WTC11 (cell line): Measurements from ENCODE around the gene OTOG. TPM values are rescaled to one million over a fixed set of nuclear protein-coding genes. Genes with fewer than 3 reads are reported as not detected.

ENCODE experiments used
- ATAC-seq: fragments of 200-7000 bp; cut with Tn5 transposase; 2 replicates; pipeline ENCODE4 v1.10.0; 2021; ENCODE audit warnings: mild to moderate bottlenecking, moderate library complexity
- CTCF ChIA-PET: fragments of 300-600 bp; sonication (Branson Sonifier 250); formaldehyde crosslinking; loops from one replicate; lab custom pipeline; 2021; ENCODE audit warnings: antibody characterized with exemption; lab: Charles Lee
- POLR2A ChIA-PET: fragments of 350-600 bp; sonication (Branson Sonifier 250); formaldehyde crosslinking; loops from one replicate; lab custom pipeline; 2021; ENCODE audit warnings: antibody characterized with exemption; lab: Charles Lee
- DNase-seq: peaks from one replicate; pipeline ENCODE4 v3.0.0; 2021; ENCODE audit warnings: low spot score
- H3K27ac Mint-ChIP-seq: 2 replicates; pipeline ENCODE4 v1.8.0; 2021; ENCODE audit warnings: mixed read lengths
- H3K27me3 Mint-ChIP-seq: 2 replicates; pipeline ENCODE4 v1.8.0; 2021; ENCODE audit warnings: low read depth, mild to moderate bottlenecking, moderate library complexity, mixed read lengths
- H3K36me3 Mint-ChIP-seq: 2 replicates; pipeline ENCODE4 v1.8.0; 2021; ENCODE audit warnings: mixed read lengths
- H3K4me1 Mint-ChIP-seq: 2 replicates; pipeline ENCODE4 v1.8.0; 2022; ENCODE audit warnings: mixed read lengths
- H3K4me3 Mint-ChIP-seq: 2 replicates; pipeline ENCODE4 v1.8.0; 2021; ENCODE audit warnings: mild to moderate bottlenecking, moderate library complexity, mixed read lengths
- H3K9me3 Mint-ChIP-seq: 2 replicates; pipeline ENCODE4 v1.8.0; 2021; ENCODE audit warnings: mixed read lengths
- CBFB ChIP-seq: sonication (generic); formaldehyde crosslinking; IDR thresholded peaks from 2 replicates; pipeline ENCODE4 v1.8.1; 2022; ENCODE audit warnings: mild to moderate bottlenecking, low read depth, missing genetic modification reagents
- ELF4 ChIP-seq: sonication (generic); formaldehyde crosslinking; IDR thresholded peaks from 2 replicates; pipeline ENCODE4 v1.8.1; 2022; ENCODE audit warnings: low read depth, mild to moderate bottlenecking, moderate library complexity, missing genetic modification reagents
- HMGA2 ChIP-seq: fragments of 250-450 bp; sonication (Bioruptor Pico); IDR thresholded peaks from 2 replicates; pipeline ENCODE4 v1.4.0; 2021; ENCODE audit warnings: mild to moderate bottlenecking, moderate library complexity
- NR2C2 ChIP-seq: sonication (generic); formaldehyde crosslinking; IDR thresholded peaks from 2 replicates; pipeline ENCODE4 v1.8.0; 2022; ENCODE audit warnings: mild to moderate bottlenecking, missing genetic modification reagents
- RORB ChIP-seq: fragments of 250-450 bp; sonication (Bioruptor Pico); IDR thresholded peaks from 2 replicates; pipeline ENCODE4 v1.9.0; 2021; ENCODE audit warnings: mild to moderate bottlenecking
- SP1 ChIP-seq: sonication (generic); formaldehyde crosslinking; conservative IDR thresholded peaks from 2 replicates; pipeline ENCODE4 v1.8.1; 2022; ENCODE audit warnings: missing genetic modification reagents
- TCF7 ChIP-seq: sonication (generic); formaldehyde crosslinking; IDR thresholded peaks from 2 replicates; pipeline ENCODE4 v1.8.0; 2022; ENCODE audit warnings: mild to moderate bottlenecking, low read depth, missing genetic modification reagents, moderate library complexity
- TEAD4 ChIP-seq: sonication (generic); formaldehyde crosslinking; IDR thresholded peaks from 2 replicates; pipeline ENCODE4 v1.8.0; 2022; ENCODE audit warnings: mild to moderate bottlenecking, missing genetic modification reagents
- ZNF121 ChIP-seq: sonication (generic); formaldehyde crosslinking; IDR thresholded peaks from 2 replicates; pipeline ENCODE4 v1.8.0; 2023; ENCODE audit warnings: missing genetic modification reagents
- ZNF219 ChIP-seq: sonication (generic); formaldehyde crosslinking; IDR thresholded peaks from 2 replicates; pipeline ENCODE4 v1.8.0; 2023; ENCODE audit warnings: missing genetic modification reagents, mild to moderate bottlenecking, borderline replicate concordance
- total RNA-seq: library from RNA; stranded (reverse); gene quantifications from 3 replicates; pipeline ENCODE4 v1.2.3, GENCODE V29; 2021
- TF ChIP-seq, protein P1 (sequence below): sonication (generic); formaldehyde crosslinking; IDR thresholded peaks from 2 replicates; pipeline ENCODE4 v1.8.1; 2022; ENCODE audit warnings: mild to moderate bottlenecking, moderate library complexity, missing genetic modification reagents
- TF ChIP-seq, protein P2 (sequence below): sonication (generic); formaldehyde crosslinking; IDR thresholded peaks from 2 replicates; pipeline ENCODE4 v1.8.0; 2022; ENCODE audit warnings: mild to moderate bottlenecking, missing genetic modification reagents
- TF ChIP-seq, protein P3 (sequence below): sonication (generic); formaldehyde crosslinking; IDR thresholded peaks from 2 replicates; pipeline ENCODE4 v1.8.1; 2023; ENCODE audit warnings: mild to moderate bottlenecking, missing genetic modification reagents, moderate library complexity
- TF ChIP-seq, protein P4 (sequence below): fragments of 250-450 bp; sonication (Bioruptor Pico); IDR thresholded peaks from 2 replicates; pipeline ENCODE4 v1.9.0; 2021; ENCODE audit warnings: mild to moderate bottlenecking, borderline replicate concordance
- TF ChIP-seq, protein P5 (sequence below): fragments of 250-450 bp; sonication (Bioruptor Pico); IDR thresholded peaks from 2 replicates; pipeline ENCODE4 v1.9.0; 2021; ENCODE audit warnings: moderate library complexity, mild to moderate bottlenecking, inconsistent platforms, borderline replicate concordance
- TF ChIP-seq, protein P6 (sequence below): fragments of 250-450 bp; sonication (Bioruptor Pico); conservative IDR thresholded peaks from 2 replicates; pipeline ENCODE4 v1.9.0; 2021; ENCODE audit warnings: mild to moderate bottlenecking
- TF ChIP-seq, protein P7 (sequence below): sonication (generic); formaldehyde crosslinking; IDR thresholded peaks from 2 replicates; pipeline ENCODE4 v1.8.0; 2022; ENCODE audit warnings: mild to moderate bottlenecking, missing genetic modification reagents
- TF ChIP-seq, protein P8 (sequence below): sonication (generic); formaldehyde crosslinking; IDR thresholded peaks from 2 replicates; pipeline ENCODE4 v1.8.1; 2023; ENCODE audit warnings: mild to moderate bottlenecking, missing genetic modification reagents, borderline replicate concordance
- TF ChIP-seq, protein P9 (sequence below): fragments of 250-450 bp; sonication (Bioruptor Pico); IDR thresholded peaks from 2 replicates; pipeline ENCODE4 v1.9.0; 2021; ENCODE audit warnings: mild to moderate bottlenecking
- TF ChIP-seq, protein P10 (sequence below): sonication (generic); formaldehyde crosslinking; IDR thresholded peaks from 2 replicates; pipeline ENCODE4 v1.8.1; 2022; ENCODE audit warnings: low read depth, mild to moderate bottlenecking, moderate library complexity, missing genetic modification reagents, borderline replicate concordance

OTOG gene
- total RNA-seq, 1 experiment from 2014 or later, result 1.4 TPM

DNA sequence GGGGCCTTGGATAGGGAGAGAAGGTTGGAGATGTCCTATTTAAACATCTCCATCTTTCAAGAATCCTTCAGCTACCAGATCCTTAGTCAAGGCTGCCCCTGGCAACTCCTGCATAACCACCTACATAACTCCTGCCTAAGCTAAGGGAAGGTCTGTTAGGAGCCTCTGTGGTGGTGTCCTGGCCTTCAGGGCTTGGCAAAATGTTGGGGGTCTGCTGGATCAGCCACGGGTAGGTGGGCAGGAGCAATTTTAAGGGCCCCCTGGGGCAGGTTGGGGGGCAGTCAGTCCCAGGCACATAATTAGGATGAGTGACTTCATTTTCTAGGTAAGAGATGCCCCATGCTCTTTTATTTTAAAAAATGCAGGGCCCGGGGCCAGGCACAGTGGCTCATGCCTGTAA is 28.7 kb upstream of the OTOG start:
- ChIA-PET CTCF (interaction anchor here (1.2 to 4.7 kb wide), 10 partner anchors 9 to 135 kb away, joined by 3 to 127 read pairs (median 11); partner anchors contain the start of genes KCNJ11 and OTOG), POLR2A (interaction anchor here (0.7 kb wide), 1 partner anchor 98 kb away, joined by 3 read pairs; no protein-coding TSS in a partner anchor)
- Mint-ChIP-seq H3K4me1 (peaks cover 30% of the 10 kb centered on the region), H3K9me3 (no peaks in the 10 kb centered on the region), H3K27me3 (no peaks in the 10 kb centered on the region; the same call in 1 of the 2 replicates), H3K36me3 (peaks cover 3% of the 10 kb centered on the region), H3K27ac (no peak overlapping the region), H3K4me3 (no peak overlapping the region)
- ATAC-seq (no peak), DNase-seq (no peak)
- TF ChIP-seq, protein P1, sequence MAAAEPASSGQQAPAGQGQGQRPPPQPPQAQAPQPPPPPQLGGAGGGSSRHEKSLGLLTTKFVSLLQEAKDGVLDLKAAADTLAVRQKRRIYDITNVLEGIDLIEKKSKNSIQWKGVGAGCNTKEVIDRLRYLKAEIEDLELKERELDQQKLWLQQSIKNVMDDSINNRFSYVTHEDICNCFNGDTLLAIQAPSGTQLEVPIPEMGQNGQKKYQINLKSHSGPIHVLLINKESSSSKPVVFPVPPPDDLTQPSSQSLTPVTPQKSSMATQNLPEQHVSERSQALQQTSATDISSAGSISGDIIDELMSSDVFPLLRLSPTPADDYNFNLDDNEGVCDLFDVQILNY, result no peak
- TF ChIP-seq, protein P2, sequence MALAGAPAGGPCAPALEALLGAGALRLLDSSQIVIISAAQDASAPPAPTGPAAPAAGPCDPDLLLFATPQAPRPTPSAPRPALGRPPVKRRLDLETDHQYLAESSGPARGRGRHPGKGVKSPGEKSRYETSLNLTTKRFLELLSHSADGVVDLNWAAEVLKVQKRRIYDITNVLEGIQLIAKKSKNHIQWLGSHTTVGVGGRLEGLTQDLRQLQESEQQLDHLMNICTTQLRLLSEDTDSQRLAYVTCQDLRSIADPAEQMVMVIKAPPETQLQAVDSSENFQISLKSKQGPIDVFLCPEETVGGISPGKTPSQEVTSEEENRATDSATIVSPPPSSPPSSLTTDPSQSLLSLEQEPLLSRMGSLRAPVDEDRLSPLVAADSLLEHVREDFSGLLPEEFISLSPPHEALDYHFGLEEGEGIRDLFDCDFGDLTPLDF (CRISPR knock-in tag), result no peak
- TF ChIP-seq, protein P3, sequence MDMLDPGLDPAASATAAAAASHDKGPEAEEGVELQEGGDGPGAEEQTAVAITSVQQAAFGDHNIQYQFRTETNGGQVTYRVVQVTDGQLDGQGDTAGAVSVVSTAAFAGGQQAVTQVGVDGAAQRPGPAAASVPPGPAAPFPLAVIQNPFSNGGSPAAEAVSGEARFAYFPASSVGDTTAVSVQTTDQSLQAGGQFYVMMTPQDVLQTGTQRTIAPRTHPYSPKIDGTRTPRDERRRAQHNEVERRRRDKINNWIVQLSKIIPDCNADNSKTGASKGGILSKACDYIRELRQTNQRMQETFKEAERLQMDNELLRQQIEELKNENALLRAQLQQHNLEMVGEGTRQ, result no peak
- TF ChIP-seq TEAD4 (CRISPR knock-in tag), result no peak
- TF ChIP-seq RORB (CRISPR knock-in tag), result no peak
- no peak for TF ChIP-seq CBFB (CRISPR knock-in tag)
- no peak for TF ChIP-seq TCF7 (CRISPR knock-in tag)
- TF ChIP-seq, protein P4, sequence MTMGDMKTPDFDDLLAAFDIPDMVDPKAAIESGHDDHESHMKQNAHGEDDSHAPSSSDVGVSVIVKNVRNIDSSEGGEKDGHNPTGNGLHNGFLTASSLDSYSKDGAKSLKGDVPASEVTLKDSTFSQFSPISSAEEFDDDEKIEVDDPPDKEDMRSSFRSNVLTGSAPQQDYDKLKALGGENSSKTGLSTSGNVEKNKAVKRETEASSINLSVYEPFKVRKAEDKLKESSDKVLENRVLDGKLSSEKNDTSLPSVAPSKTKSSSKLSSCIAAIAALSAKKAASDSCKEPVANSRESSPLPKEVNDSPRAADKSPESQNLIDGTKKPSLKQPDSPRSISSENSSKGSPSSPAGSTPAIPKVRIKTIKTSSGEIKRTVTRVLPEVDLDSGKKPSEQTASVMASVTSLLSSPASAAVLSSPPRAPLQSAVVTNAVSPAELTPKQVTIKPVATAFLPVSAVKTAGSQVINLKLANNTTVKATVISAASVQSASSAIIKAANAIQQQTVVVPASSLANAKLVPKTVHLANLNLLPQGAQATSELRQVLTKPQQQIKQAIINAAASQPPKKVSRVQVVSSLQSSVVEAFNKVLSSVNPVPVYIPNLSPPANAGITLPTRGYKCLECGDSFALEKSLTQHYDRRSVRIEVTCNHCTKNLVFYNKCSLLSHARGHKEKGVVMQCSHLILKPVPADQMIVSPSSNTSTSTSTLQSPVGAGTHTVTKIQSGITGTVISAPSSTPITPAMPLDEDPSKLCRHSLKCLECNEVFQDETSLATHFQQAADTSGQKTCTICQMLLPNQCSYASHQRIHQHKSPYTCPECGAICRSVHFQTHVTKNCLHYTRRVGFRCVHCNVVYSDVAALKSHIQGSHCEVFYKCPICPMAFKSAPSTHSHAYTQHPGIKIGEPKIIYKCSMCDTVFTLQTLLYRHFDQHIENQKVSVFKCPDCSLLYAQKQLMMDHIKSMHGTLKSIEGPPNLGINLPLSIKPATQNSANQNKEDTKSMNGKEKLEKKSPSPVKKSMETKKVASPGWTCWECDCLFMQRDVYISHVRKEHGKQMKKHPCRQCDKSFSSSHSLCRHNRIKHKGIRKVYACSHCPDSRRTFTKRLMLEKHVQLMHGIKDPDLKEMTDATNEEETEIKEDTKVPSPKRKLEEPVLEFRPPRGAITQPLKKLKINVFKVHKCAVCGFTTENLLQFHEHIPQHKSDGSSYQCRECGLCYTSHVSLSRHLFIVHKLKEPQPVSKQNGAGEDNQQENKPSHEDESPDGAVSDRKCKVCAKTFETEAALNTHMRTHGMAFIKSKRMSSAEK (CRISPR knock-in tag), result no peak
- TF ChIP-seq, protein P5, sequence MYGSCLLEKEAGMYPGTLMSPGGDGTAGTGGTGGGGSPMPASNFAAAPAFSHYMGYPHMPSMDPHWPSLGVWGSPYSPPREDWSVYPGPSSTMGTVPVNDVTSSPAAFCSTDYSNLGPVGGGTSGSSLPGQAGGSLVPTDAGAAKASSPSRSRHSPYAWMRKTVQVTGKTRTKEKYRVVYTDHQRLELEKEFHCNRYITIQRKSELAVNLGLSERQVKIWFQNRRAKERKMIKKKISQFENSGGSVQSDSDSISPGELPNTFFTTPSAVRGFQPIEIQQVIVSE, result no peak
- TF ChIP-seq, protein P6, sequence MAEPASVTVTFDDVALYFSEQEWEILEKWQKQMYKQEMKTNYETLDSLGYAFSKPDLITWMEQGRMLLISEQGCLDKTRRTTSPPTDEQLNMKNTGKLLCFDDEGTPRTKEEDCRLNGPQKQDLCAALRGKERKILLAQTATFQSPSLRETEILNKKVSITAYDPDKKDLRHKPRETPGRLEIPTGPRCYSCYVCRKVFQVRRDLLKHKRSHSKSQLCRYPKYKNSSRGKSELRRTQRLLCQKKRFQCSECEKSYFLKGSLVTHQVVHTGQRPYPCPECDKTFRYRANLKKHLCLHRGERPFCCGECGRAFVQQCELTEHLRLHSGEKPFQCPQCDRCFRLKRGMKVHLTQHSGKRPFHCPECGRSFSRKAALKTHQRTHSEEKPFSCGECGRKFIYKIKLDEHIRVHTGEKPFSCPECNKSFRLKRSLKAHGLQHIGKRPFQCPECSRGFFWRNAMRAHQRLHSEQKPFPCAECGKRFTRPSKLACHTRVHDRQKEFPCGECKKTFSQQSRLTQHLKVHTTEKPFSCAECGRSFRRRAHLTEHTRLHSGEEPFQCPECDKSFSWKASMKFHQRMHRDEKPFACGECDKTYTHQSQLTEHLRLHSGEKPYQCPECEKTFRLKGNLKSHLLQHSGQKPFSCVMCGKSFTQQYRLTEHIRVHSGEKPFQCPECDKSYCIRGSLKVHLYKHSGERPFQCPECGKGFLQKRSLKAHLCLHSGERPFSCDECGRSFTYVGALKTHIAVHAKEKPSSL (CRISPR knock-in tag), result no peak
- TF ChIP-seq, protein P7, sequence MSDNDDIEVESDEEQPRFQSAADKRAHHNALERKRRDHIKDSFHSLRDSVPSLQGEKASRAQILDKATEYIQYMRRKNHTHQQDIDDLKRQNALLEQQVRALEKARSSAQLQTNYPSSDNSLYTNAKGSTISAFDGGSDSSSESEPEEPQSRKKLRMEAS, result no peak
- TF ChIP-seq, protein P8, sequence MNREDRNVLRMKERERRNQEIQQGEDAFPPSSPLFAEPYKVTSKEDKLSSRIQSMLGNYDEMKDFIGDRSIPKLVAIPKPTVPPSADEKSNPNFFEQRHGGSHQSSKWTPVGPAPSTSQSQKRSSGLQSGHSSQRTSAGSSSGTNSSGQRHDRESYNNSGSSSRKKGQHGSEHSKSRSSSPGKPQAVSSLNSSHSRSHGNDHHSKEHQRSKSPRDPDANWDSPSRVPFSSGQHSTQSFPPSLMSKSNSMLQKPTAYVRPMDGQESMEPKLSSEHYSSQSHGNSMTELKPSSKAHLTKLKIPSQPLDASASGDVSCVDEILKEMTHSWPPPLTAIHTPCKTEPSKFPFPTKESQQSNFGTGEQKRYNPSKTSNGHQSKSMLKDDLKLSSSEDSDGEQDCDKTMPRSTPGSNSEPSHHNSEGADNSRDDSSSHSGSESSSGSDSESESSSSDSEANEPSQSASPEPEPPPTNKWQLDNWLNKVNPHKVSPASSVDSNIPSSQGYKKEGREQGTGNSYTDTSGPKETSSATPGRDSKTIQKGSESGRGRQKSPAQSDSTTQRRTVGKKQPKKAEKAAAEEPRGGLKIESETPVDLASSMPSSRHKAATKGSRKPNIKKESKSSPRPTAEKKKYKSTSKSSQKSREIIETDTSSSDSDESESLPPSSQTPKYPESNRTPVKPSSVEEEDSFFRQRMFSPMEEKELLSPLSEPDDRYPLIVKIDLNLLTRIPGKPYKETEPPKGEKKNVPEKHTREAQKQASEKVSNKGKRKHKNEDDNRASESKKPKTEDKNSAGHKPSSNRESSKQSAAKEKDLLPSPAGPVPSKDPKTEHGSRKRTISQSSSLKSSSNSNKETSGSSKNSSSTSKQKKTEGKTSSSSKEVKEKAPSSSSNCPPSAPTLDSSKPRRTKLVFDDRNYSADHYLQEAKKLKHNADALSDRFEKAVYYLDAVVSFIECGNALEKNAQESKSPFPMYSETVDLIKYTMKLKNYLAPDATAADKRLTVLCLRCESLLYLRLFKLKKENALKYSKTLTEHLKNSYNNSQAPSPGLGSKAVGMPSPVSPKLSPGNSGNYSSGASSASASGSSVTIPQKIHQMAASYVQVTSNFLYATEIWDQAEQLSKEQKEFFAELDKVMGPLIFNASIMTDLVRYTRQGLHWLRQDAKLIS, result no peak
- TF ChIP-seq ELF4 (CRISPR knock-in tag), result no peak
- no peak for TF ChIP-seq SP1 (CRISPR knock-in tag)
- TF ChIP-seq, protein P9, sequence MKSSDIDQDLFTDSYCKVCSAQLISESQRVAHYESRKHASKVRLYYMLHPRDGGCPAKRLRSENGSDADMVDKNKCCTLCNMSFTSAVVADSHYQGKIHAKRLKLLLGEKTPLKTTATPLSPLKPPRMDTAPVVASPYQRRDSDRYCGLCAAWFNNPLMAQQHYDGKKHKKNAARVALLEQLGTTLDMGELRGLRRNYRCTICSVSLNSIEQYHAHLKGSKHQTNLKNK (CRISPR knock-in tag), result no peak
- no peak for TF ChIP-seq NR2C2
- no peak for TF ChIP-seq ZNF121 (CRISPR knock-in tag)
- TF ChIP-seq, protein P10, sequence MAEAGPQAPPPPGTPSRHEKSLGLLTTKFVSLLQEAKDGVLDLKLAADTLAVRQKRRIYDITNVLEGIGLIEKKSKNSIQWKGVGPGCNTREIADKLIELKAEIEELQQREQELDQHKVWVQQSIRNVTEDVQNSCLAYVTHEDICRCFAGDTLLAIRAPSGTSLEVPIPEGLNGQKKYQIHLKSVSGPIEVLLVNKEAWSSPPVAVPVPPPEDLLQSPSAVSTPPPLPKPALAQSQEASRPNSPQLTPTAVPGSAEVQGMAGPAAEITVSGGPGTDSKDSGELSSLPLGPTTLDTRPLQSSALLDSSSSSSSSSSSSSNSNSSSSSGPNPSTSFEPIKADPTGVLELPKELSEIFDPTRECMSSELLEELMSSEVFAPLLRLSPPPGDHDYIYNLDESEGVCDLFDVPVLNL (CRISPR knock-in tag), result no peak
- TF ChIP-seq ZNF219 (CRISPR knock-in tag), result no peak
- no peak for TF ChIP-seq HMGA2 (CRISPR knock-in tag)
